DMS53 (cell line): ENCODE measurements around the gene FSTL4.
"Not testable (repeated sequence)": the region's sequence is repeated elsewhere in the genome, so short reads cannot be mapped to it uniquely, and the experiment has no call there.

Source experiments
- DNase-seq: peaks from one replicate; lab custom pipeline; 2025; lab: John Stamatoyannopoulos, UW

Gene FSTL4

DNA sequence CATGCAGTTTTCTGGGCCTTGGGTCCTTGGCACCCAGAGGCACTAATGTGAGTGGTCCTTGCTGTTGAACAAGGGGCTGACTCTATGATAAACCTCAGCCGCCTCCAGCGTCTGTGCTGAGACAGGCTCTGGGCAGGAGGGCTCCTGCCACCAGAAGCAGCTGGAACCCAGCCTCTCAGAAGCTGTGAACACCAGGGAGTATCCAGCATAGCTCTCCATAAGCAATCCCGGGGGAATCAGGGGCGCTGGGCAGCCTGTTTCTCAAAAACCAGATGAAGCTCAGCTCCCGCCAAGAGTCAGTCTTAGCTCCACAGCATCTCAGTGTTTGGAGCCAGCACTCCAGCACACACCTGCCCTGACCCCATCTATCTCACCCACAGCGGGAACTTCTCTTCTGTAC is 390.3 kb downstream of the FSTL4 start:
- DNase-seq: no peak

DNA sequence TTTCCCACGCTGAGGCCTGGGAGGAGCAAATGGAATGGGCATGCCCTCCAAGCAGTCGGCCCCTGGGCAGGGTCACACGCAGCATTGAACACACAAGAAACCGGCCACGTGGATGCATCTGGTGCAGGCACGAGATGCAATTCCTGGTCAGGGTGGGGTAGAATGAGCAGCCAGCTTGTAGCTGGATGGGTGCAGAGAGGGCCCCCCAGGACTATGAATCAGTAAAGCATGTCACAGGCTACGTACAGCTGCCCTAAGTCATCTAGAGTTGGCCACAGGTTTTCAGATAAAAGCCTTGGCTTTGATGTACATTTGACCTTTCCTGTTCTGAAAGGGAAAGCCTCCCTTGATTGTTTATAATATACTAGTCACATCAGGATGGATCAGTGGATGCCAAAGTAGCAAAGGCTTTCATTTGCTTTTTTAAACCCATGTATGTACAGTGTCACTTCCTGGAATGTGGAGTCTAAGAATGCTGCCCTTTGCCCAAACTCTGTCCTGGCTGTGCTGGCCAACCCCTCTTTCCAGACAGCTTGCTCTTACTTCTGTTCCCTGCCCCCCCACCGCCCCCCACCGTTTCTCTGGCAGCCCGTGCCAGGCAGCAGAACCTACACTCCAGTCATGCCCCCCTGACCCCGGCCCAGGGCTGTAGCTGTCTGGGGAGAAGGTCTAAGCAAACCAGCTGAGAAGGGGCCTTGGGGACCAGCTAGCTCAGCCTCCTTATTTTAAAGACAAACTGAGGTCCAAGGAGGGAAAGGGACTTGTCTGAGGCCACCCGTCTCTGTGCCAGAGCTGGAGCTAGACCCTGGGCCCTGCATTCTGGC is 391.3 kb downstream of the FSTL4 start:
- DNase-seq: no peak

DNA sequence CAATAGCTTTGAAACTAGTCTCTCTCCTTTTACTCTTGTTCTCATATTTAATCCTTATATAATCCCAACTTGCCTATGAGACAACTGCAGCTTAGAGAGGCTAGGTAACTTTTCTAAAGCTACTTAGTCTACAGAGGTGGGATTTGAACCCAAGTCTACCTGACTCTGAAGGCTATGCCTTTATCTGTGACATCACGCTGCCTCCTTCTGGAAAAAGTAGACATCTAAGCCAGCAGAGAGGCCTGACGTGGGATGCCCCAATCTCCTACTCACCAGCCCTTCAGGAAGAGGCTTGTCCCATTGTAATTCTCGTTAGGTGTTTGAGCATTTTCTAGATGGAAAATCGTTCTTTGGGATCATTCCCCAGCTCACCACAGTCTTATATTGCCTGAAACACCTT is 393.0 kb downstream of the FSTL4 start:
- no peak for DNase-seq

DNA sequence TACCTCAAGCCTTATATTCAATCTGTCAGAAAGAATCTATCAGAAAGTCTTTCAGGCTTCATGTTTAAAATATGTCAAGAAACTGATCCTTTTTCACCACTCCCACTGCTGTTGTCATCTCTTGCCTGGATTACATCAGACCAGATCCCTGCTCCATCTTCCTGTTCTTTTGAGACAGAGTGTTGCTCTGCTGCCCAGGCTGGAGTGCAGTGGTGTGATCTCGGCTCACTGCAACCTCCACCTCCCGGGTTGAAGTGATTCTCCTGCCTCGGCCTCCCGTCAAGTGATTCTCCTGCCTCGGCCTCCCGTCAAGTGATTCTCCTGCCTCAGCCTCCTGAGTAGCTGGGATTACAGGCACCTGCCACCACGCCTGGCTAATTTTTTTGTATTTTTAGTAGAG is 396.2 kb downstream of the FSTL4 start:
- not testable (repeated sequence) for DNase-seq

DNA sequence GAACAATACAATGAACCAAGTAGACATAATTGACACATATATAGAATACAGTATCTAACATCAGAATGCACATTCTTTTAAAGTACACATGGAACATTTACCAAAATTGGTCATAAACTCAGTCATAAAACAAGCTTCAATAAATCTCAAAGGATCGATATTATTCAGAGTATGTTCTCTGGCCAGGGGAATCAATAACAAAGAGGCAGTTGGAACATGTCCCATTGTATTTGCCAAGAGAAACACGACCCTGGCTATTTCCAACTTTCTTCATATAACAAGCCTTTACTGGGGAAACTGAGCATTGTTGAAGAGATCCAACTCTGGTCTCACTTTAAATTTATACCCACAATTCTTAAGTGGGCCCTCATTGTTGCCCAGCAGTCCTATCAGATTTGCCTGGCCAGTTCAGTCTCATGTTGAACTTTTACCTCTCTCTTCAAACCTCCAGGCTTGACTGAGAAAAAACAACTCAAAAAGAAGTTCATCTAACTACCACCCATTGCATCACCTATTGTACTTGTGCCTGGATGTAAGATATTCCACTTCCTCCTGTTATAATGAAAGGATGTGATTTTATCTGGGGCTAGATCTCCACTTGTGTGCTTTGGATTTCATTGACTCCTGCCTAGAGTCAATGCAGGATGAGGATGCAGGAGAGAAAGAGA is 398.1 kb downstream of the FSTL4 start:
- no peak for DNase-seq

DNA sequence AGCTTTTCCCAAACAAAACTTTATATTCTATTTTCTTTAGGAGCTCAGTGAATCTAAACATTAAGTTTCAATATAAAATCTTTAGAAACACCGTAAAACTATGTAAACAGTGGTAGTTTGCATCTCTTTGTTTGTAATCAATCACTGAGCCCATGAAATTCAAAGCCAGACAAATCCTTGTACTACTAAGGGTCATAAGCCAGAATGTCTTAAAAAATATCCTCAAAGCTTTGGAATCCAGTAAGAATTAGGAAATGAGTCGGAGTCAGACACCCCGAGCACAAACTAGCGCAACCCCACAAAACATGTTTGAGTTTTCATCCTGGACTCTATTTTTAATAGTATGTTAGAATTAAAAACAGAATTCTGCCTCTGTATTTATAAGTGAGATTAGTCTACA is 406.7 kb downstream of the FSTL4 start:
- no peak for DNase-seq

DNA sequence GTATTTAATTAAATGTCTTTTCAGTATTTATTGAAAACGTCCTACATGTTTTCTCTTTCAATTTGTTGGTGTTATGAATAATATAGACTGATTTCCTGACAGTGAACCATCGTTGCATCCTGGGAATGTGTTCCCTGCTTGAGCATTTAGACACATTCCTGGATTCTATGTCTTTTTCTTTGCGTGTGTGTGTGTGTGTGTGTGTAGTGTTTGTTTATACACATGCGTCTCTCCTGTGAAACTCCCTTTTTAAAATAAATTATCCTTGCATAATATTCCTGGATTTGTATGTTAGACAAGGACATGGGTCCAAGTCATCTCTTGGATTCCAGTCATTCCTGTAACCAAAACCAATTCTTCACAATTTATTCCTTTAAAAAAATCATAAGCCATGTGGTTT is 407.1 kb downstream of the FSTL4 start:
- no peak for DNase-seq

DNA sequence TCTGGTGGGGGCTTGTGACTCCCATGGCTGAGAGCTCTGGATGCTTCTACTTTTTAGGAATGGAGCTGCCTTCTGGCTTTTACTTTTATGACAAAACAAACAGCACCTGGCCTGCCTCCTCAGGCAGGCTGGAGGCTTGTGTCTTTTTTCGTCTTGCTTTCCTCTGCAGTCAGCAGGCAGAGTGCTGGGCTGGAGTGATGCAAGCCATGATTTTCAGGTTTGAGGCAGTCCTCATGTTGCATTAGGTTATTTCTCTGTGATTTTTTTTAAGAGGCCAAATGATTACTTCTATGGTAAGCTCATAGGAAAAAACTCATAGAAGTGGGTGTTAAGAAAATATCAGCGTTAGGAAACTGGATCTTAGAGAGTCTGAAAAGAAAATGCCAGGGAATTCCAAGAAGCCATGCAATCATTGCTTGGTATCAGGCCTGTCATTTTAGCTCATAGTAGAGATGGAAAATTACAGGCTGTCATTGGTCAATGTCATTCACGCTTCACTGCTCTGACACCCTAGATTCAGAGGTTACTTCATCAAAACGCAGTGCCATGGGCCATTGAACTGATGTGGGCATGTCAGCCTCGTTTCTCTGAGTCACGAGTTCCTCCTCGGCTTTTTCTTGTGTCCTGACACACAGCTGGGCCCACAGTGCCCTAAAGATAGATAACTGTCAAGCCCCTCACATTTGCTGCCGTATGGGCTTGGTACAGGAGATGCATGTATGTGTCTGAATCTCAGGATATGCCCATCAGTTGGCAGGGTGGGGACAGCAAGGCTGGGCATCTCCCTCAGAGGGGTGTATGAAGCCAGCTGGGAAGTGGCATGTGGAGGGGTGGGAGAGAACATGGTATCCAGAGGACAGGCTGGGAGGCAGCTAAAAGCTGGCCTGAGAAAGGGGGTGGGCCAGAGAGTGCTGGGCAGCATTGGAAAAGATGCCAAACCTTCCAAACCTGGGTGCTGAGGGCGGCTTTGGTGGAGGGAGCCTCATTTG is 408.7 kb downstream of the FSTL4 start:
- DNase-seq: no peak

DNA sequence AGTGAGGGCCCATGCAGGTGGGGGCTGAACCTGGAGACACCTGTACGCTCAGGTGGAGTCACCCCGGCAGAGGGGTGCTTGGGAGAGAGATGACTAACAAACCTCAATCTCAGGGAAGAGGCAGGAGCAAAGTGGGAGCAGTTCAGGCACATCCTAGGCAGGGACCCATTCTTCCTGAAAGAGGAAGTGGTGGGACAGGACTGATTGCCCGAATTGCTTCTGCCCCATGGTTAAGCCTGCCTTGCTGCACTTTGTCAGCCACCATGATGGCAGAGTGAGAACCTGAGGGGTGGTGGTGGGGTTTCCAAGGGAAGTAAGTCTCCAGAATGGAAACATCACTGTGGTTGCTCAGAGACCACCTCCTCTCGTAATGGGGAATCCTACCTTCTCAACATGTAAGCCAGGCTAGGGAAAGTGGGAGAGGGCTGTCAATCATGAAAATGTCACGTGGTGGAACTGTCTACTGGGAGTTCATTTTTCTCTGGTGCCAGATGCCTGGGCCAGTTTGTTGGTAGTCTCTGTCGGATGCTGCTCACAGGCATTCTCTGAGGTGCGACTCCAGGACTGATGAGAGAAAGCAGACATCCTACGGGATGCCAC is 410.2 kb downstream of the FSTL4 start:
- no peak for DNase-seq

DNA sequence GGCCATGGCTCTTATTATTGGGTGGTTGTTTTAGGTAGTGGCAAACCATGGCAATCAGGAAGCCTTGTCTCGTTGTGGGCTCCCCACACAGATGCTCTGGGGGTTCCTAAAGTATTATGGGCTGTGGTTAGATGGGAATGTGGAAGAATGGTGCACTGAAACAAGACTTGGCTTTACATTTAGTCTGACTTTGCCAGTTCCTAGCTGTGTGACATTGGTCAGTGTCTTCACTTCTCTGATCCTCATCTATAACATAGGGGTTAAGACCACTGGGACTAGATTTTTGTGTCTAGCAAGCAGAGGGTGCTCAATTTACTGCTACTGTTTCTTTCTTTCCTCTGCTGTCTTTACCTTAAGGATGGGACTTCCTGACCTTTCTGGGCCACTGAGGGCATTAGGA is 411.0 kb downstream of the FSTL4 start:
- no peak for DNase-seq

DNA sequence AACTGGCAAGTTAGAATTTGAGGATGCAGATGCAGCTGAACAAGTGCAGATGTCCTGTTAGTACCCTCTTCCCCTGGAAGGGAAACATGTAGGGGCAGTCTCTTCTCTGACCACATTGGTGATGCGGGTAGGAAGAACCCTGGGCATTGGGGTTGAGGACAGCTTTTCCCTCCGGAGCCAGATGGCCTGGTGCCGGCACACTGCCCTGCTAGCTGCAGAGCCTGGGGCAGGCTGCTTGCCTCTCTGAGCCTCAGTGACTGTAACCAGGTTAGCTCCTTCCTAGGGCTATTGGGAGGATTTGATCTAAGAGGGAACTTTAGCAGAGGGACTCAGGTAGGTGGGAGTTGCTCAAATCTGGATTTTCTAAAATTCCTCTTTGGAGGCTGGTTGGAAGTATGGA is 412.1 kb downstream of the FSTL4 start:
- DNase-seq: no peak

DNA sequence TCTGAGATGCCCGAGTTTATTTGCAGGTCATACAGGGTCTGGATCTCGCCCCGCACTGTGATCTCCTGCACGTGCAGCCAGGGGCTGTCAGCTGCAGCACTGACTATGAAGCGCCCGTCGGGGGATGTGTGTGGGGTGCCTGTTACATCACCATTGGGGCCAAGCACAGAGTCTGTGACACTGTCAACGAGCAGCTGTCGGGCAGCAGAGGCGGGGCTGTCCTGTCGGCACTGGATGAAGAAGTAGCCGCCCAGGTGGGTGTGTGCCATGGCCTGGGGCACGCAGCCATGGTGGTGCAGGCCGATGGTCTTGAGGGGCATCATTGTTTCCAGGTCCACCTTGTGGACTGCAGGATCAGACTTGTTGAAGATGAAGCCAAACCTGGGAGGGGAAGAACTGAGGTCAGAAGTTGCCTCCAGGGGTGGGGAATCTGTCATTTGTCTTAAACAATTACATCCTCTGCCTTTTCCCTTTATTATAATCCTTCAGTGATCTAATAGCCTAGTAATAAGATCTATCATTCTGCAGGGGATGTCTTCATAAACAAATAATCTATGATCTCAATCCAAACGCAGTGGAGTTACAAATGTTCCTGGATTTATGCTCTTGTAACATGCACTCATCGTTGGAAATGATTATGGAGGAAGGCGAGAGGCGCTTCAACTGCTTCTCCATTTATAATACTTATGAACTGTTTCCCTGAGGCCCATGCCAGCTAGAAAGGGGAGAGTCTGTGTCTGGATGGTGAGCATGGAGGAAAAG is 412.7 kb downstream of the FSTL4 start:
- no peak for DNase-seq

DNA sequence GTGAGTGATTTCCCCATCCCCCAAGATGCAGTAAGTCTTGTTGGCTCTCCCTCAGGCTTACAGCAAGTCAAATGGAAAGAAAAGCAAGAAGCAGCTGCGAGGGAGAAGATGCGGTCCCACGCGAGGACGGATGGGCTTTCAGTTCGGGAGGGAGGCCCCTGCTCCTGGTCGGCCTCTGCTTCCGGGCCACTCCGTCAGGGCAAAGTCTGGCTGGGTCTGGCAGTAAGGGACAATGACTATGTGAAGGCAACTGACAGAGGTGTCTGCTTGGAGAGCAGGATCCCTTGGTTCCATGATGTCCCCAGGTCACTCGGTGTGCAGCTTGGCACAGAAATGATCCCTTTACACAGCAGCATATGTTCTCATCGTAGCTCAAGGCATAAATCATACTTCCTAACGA is 413.8 kb downstream of the FSTL4 start:
- no peak for DNase-seq

DNA sequence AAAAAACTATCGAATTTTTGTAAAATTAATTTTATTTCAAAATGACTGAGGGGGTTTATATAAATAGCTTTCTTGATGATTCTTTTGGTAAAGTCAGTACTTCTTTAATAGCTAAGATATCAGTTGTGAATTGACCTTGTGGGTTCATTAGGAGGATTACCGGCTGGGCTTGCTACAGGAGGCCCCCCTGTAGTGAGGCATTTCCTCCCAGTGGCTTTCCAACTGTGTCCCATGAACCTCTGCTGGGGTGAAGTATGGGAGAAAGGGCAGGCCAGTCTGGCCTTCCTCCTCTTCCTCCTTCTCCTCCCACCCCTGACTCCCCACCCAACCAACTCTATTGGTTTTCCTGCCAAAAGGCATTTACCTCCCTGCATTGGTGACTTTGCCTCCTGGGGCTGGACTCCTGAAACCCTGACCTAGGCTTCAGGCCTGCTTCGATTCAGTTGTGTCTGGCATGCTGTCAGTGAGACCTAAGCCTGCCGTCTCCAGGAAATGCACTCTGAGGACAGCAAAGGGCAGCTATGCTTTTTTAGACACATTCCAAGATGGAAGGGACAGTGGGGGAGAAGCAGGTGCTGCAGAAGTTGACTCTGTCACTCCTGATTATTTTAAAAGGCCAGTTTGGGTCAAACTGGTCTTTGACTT is 415.8 kb downstream of the FSTL4 start:
- DNase-seq: no peak

DNA sequence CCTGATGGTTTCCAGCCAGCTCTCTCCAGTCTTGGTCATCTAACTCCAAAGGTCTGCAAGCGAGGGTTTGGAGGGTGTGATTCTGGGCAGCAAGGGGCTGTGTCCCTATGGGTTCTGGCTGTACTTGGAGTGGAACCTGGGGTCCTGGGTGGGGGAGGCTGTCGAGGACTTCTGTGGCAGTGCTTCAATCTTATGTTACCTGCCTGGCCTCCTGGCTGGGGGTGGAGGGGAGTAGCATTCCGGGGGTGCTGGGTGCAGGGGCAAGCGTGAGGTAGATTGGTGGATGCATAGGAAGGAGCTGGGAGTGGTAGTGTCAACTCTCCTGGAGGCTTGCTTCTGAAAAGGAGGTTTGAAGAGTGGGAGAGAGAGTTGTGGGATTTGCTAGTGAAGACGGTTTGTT is 417.1 kb downstream of the FSTL4 start:
- DNase-seq: no peak

DNA sequence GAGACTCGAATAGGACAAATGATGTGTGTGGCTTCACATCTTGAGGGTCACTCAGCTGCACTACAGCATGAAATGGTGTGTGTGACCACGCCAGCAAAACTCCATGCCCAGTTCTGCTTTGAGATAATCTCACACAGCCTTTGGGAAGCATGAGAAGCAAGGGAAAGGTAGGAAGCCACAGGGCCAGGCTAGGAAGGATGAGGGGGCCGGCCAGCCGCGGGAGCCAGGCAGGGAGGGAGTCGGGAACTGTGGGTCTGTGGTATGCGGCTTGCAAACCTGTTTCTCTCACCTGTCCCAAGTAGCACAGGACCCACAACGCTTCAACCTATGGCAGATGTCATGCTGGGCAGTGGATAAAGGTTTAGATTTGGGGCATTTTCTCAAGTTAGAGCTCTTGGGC is 418.5 kb downstream of the FSTL4 start:
- DNase-seq: no peak

DNA sequence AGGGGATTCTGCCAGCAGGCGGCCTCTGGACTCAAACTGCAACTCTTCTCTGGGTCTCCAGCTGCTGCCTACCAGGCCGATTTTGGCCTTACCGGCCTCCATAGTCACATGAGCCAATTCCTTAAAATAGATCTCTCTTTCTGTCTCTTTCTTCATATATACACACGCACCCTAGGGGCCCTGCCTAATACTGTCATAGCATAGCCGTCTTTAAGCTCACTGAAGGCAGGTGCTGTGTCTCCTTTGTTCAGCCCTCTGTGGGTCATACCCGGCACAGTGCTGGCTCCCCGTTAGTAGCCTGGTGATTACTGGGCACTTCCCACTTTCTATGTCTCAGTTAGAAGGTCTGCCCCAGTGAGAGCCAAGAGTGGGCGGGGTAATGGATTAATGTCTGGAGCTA is 419.6 kb downstream of the FSTL4 start:
- no peak for DNase-seq

DNA sequence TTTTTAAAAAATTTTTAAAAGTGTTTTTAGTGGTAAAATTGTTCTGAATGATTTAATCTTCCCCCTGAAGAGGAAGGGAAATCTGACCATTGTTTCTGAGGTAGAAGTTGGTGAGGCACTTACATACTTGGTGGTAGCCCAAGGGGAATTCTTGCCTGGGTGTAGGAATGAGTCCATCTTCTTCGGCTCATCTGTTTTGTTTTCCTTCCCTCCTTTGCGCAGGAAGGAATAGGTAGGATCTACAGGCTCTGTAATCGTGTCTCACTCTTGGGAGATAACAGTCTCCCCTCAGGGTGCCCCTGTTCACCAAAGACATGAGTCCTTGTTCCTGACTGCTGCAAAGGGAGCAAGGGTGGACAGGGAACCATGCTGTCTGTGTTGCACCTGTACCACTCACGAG is 422.5 kb downstream of the FSTL4 start:
- DNase-seq: no peak

DNA sequence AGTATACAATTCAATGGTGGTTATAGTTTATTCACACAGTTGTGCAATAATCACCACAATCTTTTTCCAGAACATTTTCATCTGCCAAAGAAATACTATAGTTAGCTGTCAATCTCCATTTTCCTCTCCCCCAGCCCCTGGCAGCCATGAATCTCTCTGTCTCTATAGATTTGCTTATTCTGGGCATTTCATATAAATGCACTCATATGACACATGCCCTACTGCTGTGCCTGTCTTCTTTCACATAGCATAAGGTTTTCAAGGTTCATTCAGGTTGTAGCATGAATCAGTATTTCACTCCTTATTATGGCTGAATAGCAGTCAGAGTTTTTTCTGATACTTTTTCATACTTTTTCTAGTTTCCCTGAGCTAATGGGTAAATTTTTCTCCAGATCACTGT is 432.9 kb downstream of the FSTL4 start:
- no peak for DNase-seq

DNA sequence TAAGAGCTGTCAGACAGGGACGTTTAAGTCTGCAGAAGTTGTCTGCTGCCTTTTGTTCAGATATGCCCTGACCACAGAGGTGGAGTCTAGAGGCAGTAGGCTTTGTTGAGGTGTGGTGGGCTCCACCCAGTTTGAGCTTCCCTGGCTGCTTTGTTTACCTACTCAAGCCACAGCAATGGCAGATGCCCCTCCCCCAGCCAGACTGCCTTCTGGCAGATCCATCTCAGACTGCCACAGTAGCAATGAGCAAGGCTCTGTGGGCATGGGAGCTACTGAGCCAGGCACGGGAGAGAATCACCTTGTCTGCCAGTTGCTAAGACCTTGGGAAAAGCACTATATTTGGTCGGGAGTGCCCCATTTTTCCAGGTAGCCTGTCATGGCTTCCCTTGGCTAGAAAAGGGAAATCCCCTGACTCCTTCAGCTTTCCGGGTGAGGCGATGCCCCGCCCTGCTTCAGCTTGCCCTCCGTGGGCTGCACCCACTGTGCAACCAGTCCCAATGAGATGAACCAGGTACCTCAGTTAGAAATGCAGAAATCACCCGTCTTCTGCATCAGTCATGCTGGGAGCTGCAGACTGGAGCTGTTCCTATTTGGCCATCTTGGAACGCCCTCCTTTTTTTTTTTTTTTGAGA is 441.5 kb downstream of the FSTL4 start:
- DNase-seq: peak; percentile 60
